T-helper 17 cell (primary cell): ENCODE data around the gene IL4R. TPM values are rescaled to one million over a fixed set of nuclear protein-coding genes. Genes with fewer than 3 reads are reported as not detected.
"Not testable (repeated sequence)": the region's sequence is repeated elsewhere in the genome, so short reads cannot be mapped to it uniquely, and the experiment has no call there.

Source experiments
- ATAC-seq: fragments of 150-1000 bp; cut with Tn5 transposase; 2 replicates; pipeline ENCODE4 v1.10.0; 2021; ENCODE audit warnings: mild to moderate bottlenecking, moderate library complexity
- DNase-seq, 3 donors: peaks; one replicate each; pipeline versions ENCODE4 v3.0.0 to v3.0.0-alpha.2; 2020 to 2021
- H3K9me3 ChIP-seq: one replicate; pipeline ENCODE4 v1.7.0; 2013; ENCODE audit warnings: low read length, mild to moderate bottlenecking; ENCODE audit not compliant: control insufficient read depth, poor library complexity, severe bottlenecking
- H3K27ac Mint-ChIP-seq: one replicate; pipeline ENCODE4 v1.8.0; 2022; ENCODE audit warnings: mild to moderate bottlenecking, moderate library complexity, mixed read lengths
- H3K27me3 Mint-ChIP-seq: one replicate; pipeline ENCODE4 v1.8.0; 2022; ENCODE audit warnings: mixed read lengths
- H3K36me3 Mint-ChIP-seq: one replicate; pipeline ENCODE4 v1.8.0; 2022; ENCODE audit warnings: low read depth, mixed read lengths
- H3K4me1 Mint-ChIP-seq: one replicate; pipeline ENCODE4 v1.8.0; 2022; ENCODE audit warnings: mild to moderate bottlenecking, mixed read lengths
- H3K4me3 Mint-ChIP-seq: one replicate; pipeline ENCODE4 v1.8.0; 2022; ENCODE audit warnings: mild to moderate bottlenecking, moderate library complexity, mixed read lengths
- total RNA-seq, 4 donors: library from RNA in 2 of 4; stranded (reverse) in 2 of 4; gene quantifications; one replicate each; pipeline ENCODE4 v1.2.3 and lab custom pipeline; 2022 to 2026

The IL4R gene
- total RNA-seq, 2 donors from 2014 or later: 156 to 173 TPM

GRCh38 chr16:27407133-27407532 is 93.4 kb downstream of the IL4R start:
- peaks cover 6% of the 10 kb centered on the region for H3K36me3 Mint-ChIP-seq
- H3K4me3 Mint-ChIP-seq: peak overlapping the region; percentile 87
- H3K27ac Mint-ChIP-seq: peak overlapping the region; percentile 99
- DNase-seq (no peak), ATAC-seq (peak; percentile 33)
- no peaks in the 10 kb centered on the region for H3K27me3 Mint-ChIP-seq
- H3K4me1 Mint-ChIP-seq: peaks cover 67% of the 10 kb centered on the region
- H3K9me3 ChIP-seq: peaks cover 3% of the 10 kb centered on the region

DNA sequence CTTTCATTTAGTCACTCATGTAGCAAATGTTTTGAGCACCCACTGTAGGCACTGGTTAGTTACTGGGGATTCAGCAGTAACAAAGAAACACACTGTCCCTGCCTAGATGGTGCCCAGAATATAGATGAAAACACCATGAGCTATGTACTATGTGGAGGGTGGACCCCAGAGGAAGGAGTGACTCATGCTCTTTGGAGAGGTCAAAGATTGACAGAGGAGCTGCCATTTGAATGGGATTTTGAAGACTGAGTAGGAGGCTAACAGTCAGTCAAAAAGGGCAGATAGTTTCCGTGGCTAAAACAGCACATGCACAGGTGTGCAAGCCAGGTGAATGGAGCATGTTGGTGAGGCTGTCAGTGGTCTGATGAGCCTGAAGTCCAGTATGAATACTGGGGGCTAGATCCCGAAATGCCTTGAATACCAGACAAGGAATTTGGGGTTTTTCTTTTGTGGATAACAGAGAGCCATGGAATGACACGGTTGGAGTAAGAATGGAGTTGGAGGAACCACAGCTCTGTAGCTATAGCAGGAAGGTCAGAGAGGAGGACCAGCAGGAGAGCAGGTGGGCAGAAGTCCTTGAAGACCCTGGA is 94.3 kb downstream of the IL4R start:
- peaks cover 61% of the 10 kb centered on the region for H3K4me1 Mint-ChIP-seq
- ATAC-seq (peak; percentile 51), DNase-seq (no peak)
- peaks cover 3% of the 10 kb centered on the region for H3K9me3 ChIP-seq
- H3K27me3 Mint-ChIP-seq: no peaks in the 10 kb centered on the region
- H3K4me3 Mint-ChIP-seq: peak overlapping the region; percentile 87
- peak overlapping the region; percentile 99 for H3K27ac Mint-ChIP-seq
- H3K36me3 Mint-ChIP-seq: peaks cover 4% of the 10 kb centered on the region

GRCh38 chr16:27408602-27409031 is 94.8 kb downstream of the IL4R start:
- Mint-ChIP-seq H3K36me3 (peaks cover 4% of the 10 kb centered on the region), H3K27ac (peak overlapping the region; percentile 99), H3K4me3 (peak overlapping the region; percentile 87), H3K27me3 (no peaks in the 10 kb centered on the region), H3K4me1 (peaks cover 62% of the 10 kb centered on the region)
- peaks cover 3% of the 10 kb centered on the region for H3K9me3 ChIP-seq
- ATAC-seq (no peak), DNase-seq (no peak)

DNA sequence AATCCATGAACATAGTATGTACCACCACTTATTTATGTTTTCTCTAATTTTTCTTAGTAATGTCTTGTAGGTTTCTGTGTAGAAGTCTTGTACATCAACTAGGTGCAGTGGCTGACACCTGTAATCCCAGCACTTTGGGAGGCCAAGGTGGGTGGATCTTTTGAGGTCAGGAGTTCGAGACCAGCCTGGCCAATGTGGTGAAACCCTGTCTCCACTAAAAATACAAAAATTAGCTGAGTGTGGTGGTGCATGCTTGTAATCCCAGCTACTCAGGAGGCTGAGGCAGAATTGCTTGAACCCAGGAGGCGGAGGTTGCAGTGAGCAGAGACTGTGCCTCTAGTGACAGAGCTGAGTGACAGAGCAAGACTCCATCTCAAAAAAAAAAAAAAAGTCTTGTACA is 96.2 kb downstream of the IL4R start:
- not testable (repeated sequence) for H3K4me3 Mint-ChIP-seq, H3K27me3 Mint-ChIP-seq, DNase-seq, ATAC-seq, H3K9me3 ChIP-seq, H3K36me3 Mint-ChIP-seq
- peaks cover 59% of the 10 kb centered on the region for H3K4me1 Mint-ChIP-seq
- H3K27ac Mint-ChIP-seq: peak overlapping the region; percentile 8

DNA sequence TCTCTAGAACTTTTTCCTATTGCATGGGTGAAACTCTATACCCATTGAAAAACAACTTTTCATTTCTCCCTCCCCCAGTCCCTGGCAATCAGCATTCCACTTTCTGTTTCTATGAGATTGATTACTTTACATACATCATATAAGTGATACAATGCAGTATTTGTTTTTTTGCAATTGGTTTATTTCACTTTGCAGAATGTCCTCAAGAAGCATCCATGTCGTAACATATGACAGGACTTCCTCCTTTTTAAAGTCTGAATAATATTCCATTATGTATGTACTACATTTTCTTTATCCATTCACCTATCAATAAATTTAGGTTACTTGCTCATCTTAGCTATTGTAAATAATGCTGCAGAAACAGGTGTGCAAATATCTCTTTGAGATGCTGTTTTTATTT is 97.0 kb downstream of the IL4R start:
- Mint-ChIP-seq H3K27ac (no peak overlapping the region), H3K36me3 (peaks cover 4% of the 10 kb centered on the region), H3K4me3 (no peak overlapping the region)

GRCh38 chr16:27413956-27414355 is 100.2 kb downstream of the IL4R start:
- Mint-ChIP-seq H3K4me3 (no peak overlapping the region), H3K27ac (peak overlapping the region; percentile 0), H3K4me1 (peaks cover 30% of the 10 kb centered on the region), H3K27me3 (no peaks in the 10 kb centered on the region), H3K36me3 (peaks cover 6% of the 10 kb centered on the region)
- ATAC-seq (no peak), DNase-seq (no peak)
- H3K9me3 ChIP-seq: peaks cover 3% of the 10 kb centered on the region

More for the DNA sequence above, 97.0 kb downstream of the IL4R start:
- DNase-seq (no peak), ATAC-seq (no peak)
- peaks cover 3% of the 10 kb centered on the region for H3K9me3 ChIP-seq
- H3K4me1 Mint-ChIP-seq: peaks cover 58% of the 10 kb centered on the region
- H3K27me3 Mint-ChIP-seq: no peaks in the 10 kb centered on the region

Other genes starting within 250 kb of the IL4R start
- gene C16orf82, start 247.0 kb upstream of the IL4R start, total RNA-seq: not detected
- 10 to 100 TPM; 11.6 to 11.9 TPM for gene KDM8, start 110.4 kb upstream of the IL4R start, total RNA-seq
- 10 to 100 TPM; 35.1 to 49.2 TPM for gene NSMCE1, start 45.2 kb upstream of the IL4R start, total RNA-seq
- 10 to 100 TPM; 17.6 to 26.4 TPM for gene IL21R, start 88.2 kb downstream of the IL4R start, total RNA-seq
- 10 to 100 TPM; 55.3 to 55.6 TPM for gene GTF3C1, start 235.9 kb downstream of the IL4R start, total RNA-seq
- 10 to 100 TPM; 28.6 to 29.7 TPM for gene KATNIP, start 236.2 kb downstream of the IL4R start, total RNA-seq